Measurements from ENCODE around the gene CEP72.

GRCh38 chr5:581266-581665 lies 30.9 kb upstream of the CEP72 start:
- TF ChIP-seq CTCF (IDR thresholded peaks at IDR 0.05): no peak
- TF ChIP-seq POLR2AphosphoS5 (IDR thresholded peaks at IDR 0.05): no peak
- no peak for TF ChIP-seq POLR2A (IDR thresholded peaks at IDR 0.05)
- TF ChIP-seq EP300 (IDR thresholded peaks at IDR 0.05): no peak
